ENCODE data around the gene KIF20B.

DNA sequence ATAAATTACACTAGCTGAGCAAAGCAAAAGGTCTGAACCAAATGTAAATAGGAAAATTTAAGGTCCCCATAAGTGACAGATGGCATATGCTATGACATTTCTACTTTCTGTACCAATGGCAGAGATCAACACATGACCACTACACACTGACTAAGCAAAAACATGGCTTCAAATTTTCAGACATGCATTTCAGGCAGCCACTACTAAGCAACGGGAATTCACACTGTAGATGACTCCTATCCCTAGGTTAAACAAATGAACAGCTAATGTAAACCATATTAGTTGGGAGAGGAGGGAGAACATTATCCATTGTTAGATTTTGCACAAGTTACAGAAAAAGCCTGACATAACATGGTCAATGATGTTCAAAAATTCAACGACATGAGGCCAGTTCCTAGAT, 11.4 kb upstream of the KIF20B start:
- TF ChIP-seq, protein P1, sequence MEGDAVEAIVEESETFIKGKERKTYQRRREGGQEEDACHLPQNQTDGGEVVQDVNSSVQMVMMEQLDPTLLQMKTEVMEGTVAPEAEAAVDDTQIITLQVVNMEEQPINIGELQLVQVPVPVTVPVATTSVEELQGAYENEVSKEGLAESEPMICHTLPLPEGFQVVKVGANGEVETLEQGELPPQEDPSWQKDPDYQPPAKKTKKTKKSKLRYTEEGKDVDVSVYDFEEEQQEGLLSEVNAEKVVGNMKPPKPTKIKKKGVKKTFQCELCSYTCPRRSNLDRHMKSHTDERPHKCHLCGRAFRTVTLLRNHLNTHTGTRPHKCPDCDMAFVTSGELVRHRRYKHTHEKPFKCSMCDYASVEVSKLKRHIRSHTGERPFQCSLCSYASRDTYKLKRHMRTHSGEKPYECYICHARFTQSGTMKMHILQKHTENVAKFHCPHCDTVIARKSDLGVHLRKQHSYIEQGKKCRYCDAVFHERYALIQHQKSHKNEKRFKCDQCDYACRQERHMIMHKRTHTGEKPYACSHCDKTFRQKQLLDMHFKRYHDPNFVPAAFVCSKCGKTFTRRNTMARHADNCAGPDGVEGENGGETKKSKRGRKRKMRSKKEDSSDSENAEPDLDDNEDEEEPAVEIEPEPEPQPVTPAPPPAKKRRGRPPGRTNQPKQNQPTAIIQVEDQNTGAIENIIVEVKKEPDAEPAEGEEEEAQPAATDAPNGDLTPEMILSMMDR (IDR thresholded peaks at IDR 0.05), result no peak
- TF ChIP-seq, protein P2, sequence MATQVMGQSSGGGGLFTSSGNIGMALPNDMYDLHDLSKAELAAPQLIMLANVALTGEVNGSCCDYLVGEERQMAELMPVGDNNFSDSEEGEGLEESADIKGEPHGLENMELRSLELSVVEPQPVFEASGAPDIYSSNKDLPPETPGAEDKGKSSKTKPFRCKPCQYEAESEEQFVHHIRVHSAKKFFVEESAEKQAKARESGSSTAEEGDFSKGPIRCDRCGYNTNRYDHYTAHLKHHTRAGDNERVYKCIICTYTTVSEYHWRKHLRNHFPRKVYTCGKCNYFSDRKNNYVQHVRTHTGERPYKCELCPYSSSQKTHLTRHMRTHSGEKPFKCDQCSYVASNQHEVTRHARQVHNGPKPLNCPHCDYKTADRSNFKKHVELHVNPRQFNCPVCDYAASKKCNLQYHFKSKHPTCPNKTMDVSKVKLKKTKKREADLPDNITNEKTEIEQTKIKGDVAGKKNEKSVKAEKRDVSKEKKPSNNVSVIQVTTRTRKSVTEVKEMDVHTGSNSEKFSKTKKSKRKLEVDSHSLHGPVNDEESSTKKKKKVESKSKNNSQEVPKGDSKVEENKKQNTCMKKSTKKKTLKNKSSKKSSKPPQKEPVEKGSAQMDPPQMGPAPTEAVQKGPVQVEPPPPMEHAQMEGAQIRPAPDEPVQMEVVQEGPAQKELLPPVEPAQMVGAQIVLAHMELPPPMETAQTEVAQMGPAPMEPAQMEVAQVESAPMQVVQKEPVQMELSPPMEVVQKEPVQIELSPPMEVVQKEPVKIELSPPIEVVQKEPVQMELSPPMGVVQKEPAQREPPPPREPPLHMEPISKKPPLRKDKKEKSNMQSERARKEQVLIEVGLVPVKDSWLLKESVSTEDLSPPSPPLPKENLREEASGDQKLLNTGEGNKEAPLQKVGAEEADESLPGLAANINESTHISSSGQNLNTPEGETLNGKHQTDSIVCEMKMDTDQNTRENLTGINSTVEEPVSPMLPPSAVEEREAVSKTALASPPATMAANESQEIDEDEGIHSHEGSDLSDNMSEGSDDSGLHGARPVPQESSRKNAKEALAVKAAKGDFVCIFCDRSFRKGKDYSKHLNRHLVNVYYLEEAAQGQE (IDR thresholded peaks at IDR 0.05; ENCODE audit: insufficient read depth in 1 of 2, low read depth in 2 of 2, low read length in 1 of 2), result no peak
